Liver (tissue), 9 donors: ENCODE measurements around the gene CCDC91. TPM values are rescaled to one million over a fixed set of nuclear protein-coding genes. Genes with fewer than 3 reads are reported as not detected.

Experiments
- DNase-seq: peaks from one replicate; pipeline ENCODE4 v3.0.0-alpha.2; 2017; ENCODE audit warnings: low spot score
- H3K27ac ChIP-seq, 2 donors: one replicate each; pipeline ENCODE4 v1.7.0; 2013; ENCODE audit warnings: inconsistent platforms in 2 of 2, low read length in 2 of 2, control low read depth in 1 of 2, low read depth in 1 of 2, mild to moderate bottlenecking in 1 of 2
- H3K27me3 ChIP-seq, 4 donors: one replicate each; pipeline versions ENCODE4 v1.6.1 to v1.7.0; 2013; ENCODE audit warnings: low read length in 3 of 4, inconsistent platforms in 1 of 4, mild to moderate bottlenecking in 1 of 4, moderate library complexity in 1 of 4; ENCODE audit not compliant: control insufficient read depth in 4 of 4, insufficient read depth in 4 of 4
- H3K36me3 ChIP-seq, 4 donors: one replicate each; pipeline versions ENCODE4 v1.6.1 to v1.7.0; 2013; ENCODE audit warnings: low read length in 3 of 4, mild to moderate bottlenecking in 3 of 4, low read depth in 1 of 4, moderate library complexity in 1 of 4; ENCODE audit not compliant: control insufficient read depth in 4 of 4, insufficient read depth in 3 of 4
- H3K4me1 ChIP-seq, 4 donors: one replicate each; pipeline versions ENCODE4 v1.6.1 to v1.7.0; 2013; ENCODE audit warnings: low read length in 3 of 4, mild to moderate bottlenecking in 3 of 4, moderate library complexity in 1 of 4; ENCODE audit not compliant: control insufficient read depth in 4 of 4, insufficient read depth in 4 of 4
- H3K4me3 ChIP-seq, 3 donors: one replicate each; pipeline versions ENCODE4 v1.6.1 to v1.7.0; 2013; ENCODE audit warnings: low read length in 3 of 3, control low read depth in 1 of 3, low read depth in 1 of 3, mild to moderate bottlenecking in 1 of 3
- H3K9ac ChIP-seq, 2 donors: one replicate each; pipeline ENCODE4 v1.7.0; 2013; ENCODE audit warnings: low read length in 2 of 2, mild to moderate bottlenecking in 2 of 2, moderate library complexity in 2 of 2, control low read depth in 1 of 2, low read depth in 1 of 2
- H3K9me3 ChIP-seq, 4 donors: one replicate each; pipeline versions ENCODE4 v1.6.1 to v1.7.0; 2013; ENCODE audit warnings: low read length in 3 of 4; ENCODE audit not compliant: control insufficient read depth in 4 of 4
- ATF3 ChIP-seq: IDR thresholded peaks from 2 replicates; pipeline ENCODE4 v1.6.1; 2016; ENCODE audit warnings: antibody characterized with exemption
- EGR1 ChIP-seq, 2 donors: IDR thresholded peaks; 2 replicates each; pipeline ENCODE4 v1.6.1; 2016 to 2018; ENCODE audit warnings: antibody characterized with exemption in 2 of 2, low read depth in 2 of 2
- FOXA1 ChIP-seq: IDR thresholded peaks from 2 replicates; pipeline ENCODE4 v1.6.1; 2016; ENCODE audit warnings: antibody characterized with exemption
- GABPA ChIP-seq, 2 donors: IDR thresholded peaks in 1 of 2; conservative IDR thresholded peaks in 1 of 2; 2 replicates each; pipeline ENCODE4 v1.6.1; 2016; ENCODE audit warnings: antibody characterized with exemption in 2 of 2, mild to moderate bottlenecking in 1 of 2, moderate library complexity in 1 of 2
- HNF4A ChIP-seq, 2 donors: conservative IDR thresholded peaks; 2 replicates each; pipeline ENCODE4 v1.6.1; 2016; ENCODE audit warnings: antibody characterized with exemption in 2 of 2, mild to moderate bottlenecking in 2 of 2
- HNF4G ChIP-seq: IDR thresholded peaks from 2 replicates; pipeline ENCODE4 v1.6.1; 2016; ENCODE audit warnings: antibody characterized with exemption
- JUND ChIP-seq, 2 donors: IDR thresholded peaks; 2 replicates each; pipeline ENCODE4 v1.6.1; 2016; ENCODE audit warnings: antibody characterized with exemption in 2 of 2
- MAX ChIP-seq: IDR thresholded peaks from 2 replicates; pipeline ENCODE4 v1.6.1; 2016; ENCODE audit warnings: antibody characterized with exemption
- NR2F2 ChIP-seq: IDR thresholded peaks from 2 replicates; pipeline ENCODE4 v1.6.1; 2016; ENCODE audit warnings: antibody characterized with exemption
- RAD21 ChIP-seq, 2 donors: IDR thresholded peaks; 2 replicates each; pipeline ENCODE4 v1.6.1; 2016; ENCODE audit warnings: antibody characterized with exemption in 2 of 2, mild to moderate bottlenecking in 2 of 2
- REST ChIP-seq: IDR thresholded peaks from 2 replicates; pipeline ENCODE4 v1.6.1; 2016; ENCODE audit warnings: antibody characterized with exemption, mild to moderate bottlenecking
- RXRA ChIP-seq, 2 donors: IDR thresholded peaks; 2 replicates each; pipeline ENCODE4 v1.6.1; 2017 to 2018; ENCODE audit warnings: antibody characterized with exemption in 2 of 2, mild to moderate bottlenecking in 1 of 2
- SP1 ChIP-seq: IDR thresholded peaks from 2 replicates; pipeline ENCODE4 v1.6.1; 2018; ENCODE audit warnings: antibody characterized with exemption, mild to moderate bottlenecking
- TAF1 ChIP-seq: conservative IDR thresholded peaks from 2 replicates; pipeline ENCODE4 v1.6.1; 2016; ENCODE audit warnings: antibody characterized with exemption, mild to moderate bottlenecking
- YY1 ChIP-seq: IDR thresholded peaks from 2 replicates; pipeline ENCODE4 v1.6.1; 2016; ENCODE audit warnings: antibody characterized with exemption, mild to moderate bottlenecking
- WGBS: extraction: QIAGEN DNeasy Blood & Tissue Kit; methylation state at CpG from one replicate; pipeline ENCODE4 v1.1.7; 2013; 5-methylcytosine and 5-hydroxymethylcytosine counted together
- polyA plus RNA-seq, 2 donors: library from polyadenylated mRNA; stranded (reverse) in 1 of 2; unstranded in 1 of 2; fragments of 200-250 nt in 1 of 2; fragments of >200 nt in 1 of 2; fragmentation: Nextera tagmentation in 1 of 2; extraction: Ambion mirVana in 1 of 2; gene quantifications; one replicate each; pipeline versions ENCODE4 v1.2.1 to v1.2.3, GENCODE V29; 2013 to 2015
- total RNA-seq, 2 donors: library from RNA; depleted of rRNA; stranded (reverse); fragments of >200 nt; gene quantifications; one replicate each; pipeline ENCODE4 v1.2.3, GENCODE V29; 2014
- TF ChIP-seq, protein P1 (sequence below): IDR thresholded peaks from 2 replicates; pipeline ENCODE4 v1.6.1; 2016; ENCODE audit warnings: antibody characterized with exemption
- TF ChIP-seq, protein P2 (sequence below): fragments of 150-350 bp; IDR thresholded peaks from 2 replicates; pipeline ENCODE4 v1.5.1; 2017; ENCODE audit warnings: improper control_type of control experiment, low read depth, low read length; ENCODE audit not compliant: missing input control
- donor health status: healthy.
- donor health status: healthy.
- donor health status: healthy.
- donor health status: healthy.
- donor health status: healthy.

Gene CCDC91
- total and polyA plus RNA-seq, 4 donors = 8.4 to 29.0 (median 15.1) TPM

DNA sequence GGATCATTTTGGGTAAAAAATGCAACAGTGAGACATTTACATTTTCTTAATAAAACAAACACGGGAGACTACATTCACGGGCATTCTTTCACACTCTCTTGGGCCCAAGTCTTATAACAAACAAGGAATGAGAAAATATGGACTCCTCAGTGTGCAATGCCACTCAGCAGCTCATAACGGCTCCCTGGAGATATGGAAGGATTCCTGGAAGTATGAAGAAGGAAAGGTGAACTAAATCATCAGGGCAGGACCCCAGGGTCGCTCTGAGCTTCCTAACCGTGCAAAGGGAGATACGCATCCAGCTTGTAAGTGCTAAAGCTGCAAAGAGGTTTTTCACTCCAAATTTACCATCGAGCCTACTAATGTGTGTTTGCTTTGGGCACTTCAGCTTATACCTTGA lies 33.5 kb upstream of the CCDC91 start:
- WGBS = 87% methylated on average over 7 of the region's 7 CpGs
- no peaks in the 10 kb centered on the region for H3K36me3 ChIP-seq

GRCh38 chr12:28158353-28158752 lies 31.9 kb upstream of the CCDC91 start:
- no peak overlapping the region for H3K4me3 ChIP-seq
- H3K4me1 ChIP-seq = no peaks in the 10 kb centered on the region
- no peaks in the 10 kb centered on the region for H3K36me3 ChIP-seq
- H3K9me3 ChIP-seq = no peaks in the 10 kb centered on the region
- H3K27ac ChIP-seq = no peak overlapping the region
- 94% methylated on average over 5 of the region's 5 CpGs for WGBS
- DNase-seq = no peak
- H3K27me3 ChIP-seq = no peaks in the 10 kb centered on the region
- no peak overlapping the region for H3K9ac ChIP-seq
- TF ChIP-seq SP1 = no peak
- TF ChIP-seq NR2F2 = no peak
- TF ChIP-seq MAX = no peak
- TF ChIP-seq HNF4G = no peak
- TF ChIP-seq, protein P1, sequence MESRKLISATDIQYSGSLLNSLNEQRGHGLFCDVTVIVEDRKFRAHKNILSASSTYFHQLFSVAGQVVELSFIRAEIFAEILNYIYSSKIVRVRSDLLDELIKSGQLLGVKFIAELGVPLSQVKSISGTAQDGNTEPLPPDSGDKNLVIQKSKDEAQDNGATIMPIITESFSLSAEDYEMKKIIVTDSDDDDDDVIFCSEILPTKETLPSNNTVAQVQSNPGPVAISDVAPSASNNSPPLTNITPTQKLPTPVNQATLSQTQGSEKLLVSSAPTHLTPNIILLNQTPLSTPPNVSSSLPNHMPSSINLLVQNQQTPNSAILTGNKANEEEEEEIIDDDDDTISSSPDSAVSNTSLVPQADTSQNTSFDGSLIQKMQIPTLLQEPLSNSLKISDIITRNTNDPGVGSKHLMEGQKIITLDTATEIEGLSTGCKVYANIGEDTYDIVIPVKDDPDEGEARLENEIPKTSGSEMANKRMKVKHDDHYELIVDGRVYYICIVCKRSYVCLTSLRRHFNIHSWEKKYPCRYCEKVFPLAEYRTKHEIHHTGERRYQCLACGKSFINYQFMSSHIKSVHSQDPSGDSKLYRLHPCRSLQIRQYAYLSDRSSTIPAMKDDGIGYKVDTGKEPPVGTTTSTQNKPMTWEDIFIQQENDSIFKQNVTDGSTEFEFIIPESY = no peak
- no peak for TF ChIP-seq HNF4A (conservative IDR thresholded peaks at IDR 0.05)
- no peak for TF ChIP-seq RXRA (IDR thresholded peaks at IDR 0.05)
- no peak for TF ChIP-seq FOXA1
- no peak for TF ChIP-seq TAF1
- TF ChIP-seq GABPA (IDR thresholded peaks at IDR 0.05 in 1 of 2, conservative IDR thresholded peaks at IDR 0.05 in 1 of 2) = no peak
- no peak for TF ChIP-seq ATF3
- no peak for TF ChIP-seq JUND (IDR thresholded peaks at IDR 0.05)
- no peak for TF ChIP-seq YY1
- no peak for TF ChIP-seq EGR1 (IDR thresholded peaks at IDR 0.05; ENCODE audit: low read depth in 2 of 2)
- TF ChIP-seq RAD21 (IDR thresholded peaks at IDR 0.05) = no peak

More for the DNA sequence above, 33.5 kb upstream of the CCDC91 start:
- Histone ChIP-seq H3K9ac (no peak overlapping the region), H3K27me3 (no peaks in the 10 kb centered on the region), H3K4me3 (no peak overlapping the region), H3K27ac (no peak overlapping the region), H3K9me3 (no peaks in the 10 kb centered on the region), H3K4me1 (no peaks in the 10 kb centered on the region)
- no peak for DNase-seq
- TF ChIP-seq SP1 (no peak), HNF4G (no peak), HNF4A (conservative IDR thresholded peaks at IDR 0.05) (no peak), TAF1 (no peak), GABPA (IDR thresholded peaks at IDR 0.05 in 1 of 2, conservative IDR thresholded peaks at IDR 0.05 in 1 of 2) (no peak), YY1 (no peak), ATF3 (no peak), NR2F2 (no peak), REST (no peak)
- TF ChIP-seq, protein P2, sequence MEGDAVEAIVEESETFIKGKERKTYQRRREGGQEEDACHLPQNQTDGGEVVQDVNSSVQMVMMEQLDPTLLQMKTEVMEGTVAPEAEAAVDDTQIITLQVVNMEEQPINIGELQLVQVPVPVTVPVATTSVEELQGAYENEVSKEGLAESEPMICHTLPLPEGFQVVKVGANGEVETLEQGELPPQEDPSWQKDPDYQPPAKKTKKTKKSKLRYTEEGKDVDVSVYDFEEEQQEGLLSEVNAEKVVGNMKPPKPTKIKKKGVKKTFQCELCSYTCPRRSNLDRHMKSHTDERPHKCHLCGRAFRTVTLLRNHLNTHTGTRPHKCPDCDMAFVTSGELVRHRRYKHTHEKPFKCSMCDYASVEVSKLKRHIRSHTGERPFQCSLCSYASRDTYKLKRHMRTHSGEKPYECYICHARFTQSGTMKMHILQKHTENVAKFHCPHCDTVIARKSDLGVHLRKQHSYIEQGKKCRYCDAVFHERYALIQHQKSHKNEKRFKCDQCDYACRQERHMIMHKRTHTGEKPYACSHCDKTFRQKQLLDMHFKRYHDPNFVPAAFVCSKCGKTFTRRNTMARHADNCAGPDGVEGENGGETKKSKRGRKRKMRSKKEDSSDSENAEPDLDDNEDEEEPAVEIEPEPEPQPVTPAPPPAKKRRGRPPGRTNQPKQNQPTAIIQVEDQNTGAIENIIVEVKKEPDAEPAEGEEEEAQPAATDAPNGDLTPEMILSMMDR = no peak
